GM18870 (cell line): Measurements from ENCODE around the gene MSH3.
"Not testable (repeated sequence)": the region's sequence is repeated elsewhere in the genome, so short reads cannot be mapped to it uniquely, and the experiment has no call there.

Source experiments
- ATAC-seq: cut with Tn5 transposase; IDR thresholded peaks from one replicate; pipeline ENCODE4 v1.9.1; 2021; ENCODE audit warnings: moderate library complexity; ENCODE audit not compliant: unreplicated experiment

The MSH3 gene

DNA sequence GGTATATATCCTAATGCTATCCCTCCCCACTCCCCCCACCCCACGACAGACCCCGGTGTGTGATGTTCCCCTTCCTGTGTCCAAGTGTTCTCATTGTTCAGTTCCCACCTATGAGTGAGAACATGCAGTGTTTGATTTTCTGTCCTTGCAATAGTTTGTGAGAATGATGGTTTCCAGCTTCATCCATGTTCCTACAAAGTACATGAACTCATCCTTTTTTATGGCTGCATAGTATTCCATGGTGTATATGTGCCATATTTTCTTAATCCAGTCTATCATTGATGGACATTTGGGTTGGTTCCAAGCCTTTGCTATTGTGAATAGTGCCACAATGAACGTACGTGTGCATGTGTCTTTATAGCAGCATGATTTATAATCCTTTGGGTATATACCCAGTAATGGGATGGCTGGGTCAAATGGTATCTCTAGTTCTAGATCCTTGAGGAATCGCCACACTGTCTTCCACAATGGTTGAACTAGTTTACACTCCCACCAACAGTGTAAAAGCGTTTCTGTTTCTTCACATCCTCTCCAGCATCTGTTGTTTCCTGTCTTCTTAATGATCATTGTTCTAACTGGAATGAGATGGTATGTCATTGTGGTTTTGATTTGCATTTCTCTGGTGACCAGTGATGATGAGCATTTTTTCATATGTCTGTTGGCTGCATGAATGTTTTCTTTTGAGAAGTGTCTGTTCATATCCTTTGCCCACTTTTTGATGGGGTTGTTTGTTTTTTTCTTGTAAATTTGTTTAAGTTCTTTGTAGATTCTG is 186.8 kb downstream of the MSH3 start:
- not testable (repeated sequence) for ATAC-seq

DNA sequence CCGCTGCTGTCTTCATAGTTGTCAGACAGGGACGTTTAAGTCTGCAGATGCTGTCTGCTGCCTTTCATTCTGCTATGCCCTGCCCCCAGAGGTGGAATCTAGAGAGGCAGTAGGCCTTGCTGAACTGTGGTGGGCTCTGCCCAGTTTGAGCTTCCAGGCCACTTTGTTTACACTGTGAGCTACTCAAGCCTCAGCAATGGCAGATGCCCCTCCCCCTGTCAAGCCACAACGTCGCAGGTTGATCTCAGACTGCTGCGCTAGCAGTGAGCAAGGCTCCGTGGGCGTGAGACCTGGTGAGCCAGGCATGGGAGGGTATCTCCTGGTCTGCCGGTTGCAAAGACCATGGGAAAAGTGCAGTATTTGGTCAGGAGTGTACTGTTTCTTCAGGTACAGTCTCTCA is 192.0 kb downstream of the MSH3 start:
- not testable (repeated sequence) for ATAC-seq

DNA sequence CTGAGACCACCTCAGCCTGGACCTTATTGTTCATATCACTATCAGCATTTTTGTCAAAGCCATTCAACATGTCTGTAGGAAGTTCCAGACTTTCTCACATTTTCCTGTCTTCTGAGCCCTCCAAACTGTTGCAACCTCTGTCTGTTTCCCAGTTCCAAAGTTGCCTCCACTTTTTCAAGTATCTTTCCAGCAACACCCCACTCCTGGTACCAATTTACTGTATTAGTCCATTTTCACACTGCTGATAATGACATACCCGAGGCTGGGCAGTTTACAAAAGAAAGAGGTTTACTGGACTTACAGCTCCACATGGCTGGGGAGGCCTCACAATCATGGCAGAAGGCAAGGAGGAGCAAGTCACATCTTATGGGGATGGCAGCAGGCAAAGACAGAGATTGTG is 195.7 kb downstream of the MSH3 start:
- not testable (repeated sequence) for ATAC-seq

- no peak for ATAC-seq
Measured at GRCh38 chr5:80852331-80853245, 198.1 kb downstream of the MSH3 start.

DNA sequence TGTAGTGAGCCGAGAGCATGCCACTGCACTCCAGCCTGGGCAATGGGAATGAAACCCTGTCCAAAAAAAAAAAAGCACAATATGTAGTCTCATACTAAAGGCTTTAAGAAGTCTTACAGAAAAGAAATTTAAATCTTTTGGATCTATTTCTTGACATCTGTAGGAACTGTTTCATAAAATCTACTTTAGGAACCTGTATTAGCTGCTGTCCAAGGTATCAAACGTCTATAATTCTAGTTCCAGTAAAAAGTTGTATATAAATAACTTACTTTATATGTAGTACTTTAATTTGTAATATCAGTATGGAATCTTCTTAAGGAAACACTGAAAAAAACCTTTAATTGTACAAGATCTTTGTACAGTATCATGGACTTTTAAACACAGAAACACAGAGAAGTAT is 199.0 kb downstream of the MSH3 start:
- no peak for ATAC-seq

DNA sequence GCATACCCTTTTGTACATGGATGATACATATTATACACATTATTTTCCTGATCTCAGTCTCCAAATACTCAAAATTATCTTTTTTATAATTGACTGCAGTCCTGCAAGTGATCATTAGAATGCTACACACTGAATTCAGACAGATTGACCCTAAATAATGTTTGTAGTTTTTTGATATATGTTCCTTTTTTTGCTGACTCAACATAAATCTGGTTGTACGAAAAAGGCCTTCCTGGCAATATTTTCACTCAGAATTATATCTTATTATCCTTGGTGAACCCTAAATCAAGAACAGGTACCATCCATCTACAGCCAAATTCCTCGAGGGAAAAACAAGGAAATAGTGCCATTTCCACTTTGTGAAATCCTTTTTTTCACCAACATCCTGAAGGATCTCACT is 200.1 kb downstream of the MSH3 start:
- ATAC-seq, result no peak

DNA sequence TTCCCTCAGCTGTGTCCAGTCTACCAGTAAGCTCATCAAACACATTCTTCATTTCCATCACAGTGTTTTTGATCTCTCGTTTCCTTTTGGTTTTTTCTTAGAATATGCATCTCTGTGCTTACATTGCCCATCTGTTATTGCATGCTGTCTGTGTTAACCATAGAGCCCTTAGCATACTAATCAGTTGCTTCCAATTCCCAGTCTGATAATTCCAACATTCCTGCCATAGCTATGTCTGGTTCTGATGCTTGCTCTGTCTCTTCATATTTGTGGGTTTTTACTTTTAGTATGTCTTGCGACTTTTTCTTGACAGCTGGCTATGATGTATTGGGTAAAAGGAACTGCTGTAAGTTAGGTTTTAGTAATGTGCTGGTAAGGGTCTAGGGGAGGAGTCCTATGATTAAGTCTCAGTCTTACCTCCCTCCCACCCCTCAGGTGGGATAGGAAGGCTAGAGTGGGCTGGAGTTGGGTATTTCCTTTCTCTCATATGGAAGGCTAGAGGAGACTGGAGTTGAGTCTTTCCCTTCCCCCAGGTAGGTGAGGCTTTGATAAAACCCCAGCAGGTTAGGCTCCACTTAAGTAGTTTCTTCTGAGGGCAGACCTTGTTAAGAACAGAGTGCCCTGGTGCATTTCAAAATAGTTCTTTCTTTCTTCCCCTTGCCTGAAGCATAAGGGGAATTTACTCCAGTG is 206.6 kb downstream of the MSH3 start:
- ATAC-seq, result no peak

GRCh38 chr5:80863708-80864107 is 209.3 kb downstream of the MSH3 start:
- no peak for ATAC-seq

DNA sequence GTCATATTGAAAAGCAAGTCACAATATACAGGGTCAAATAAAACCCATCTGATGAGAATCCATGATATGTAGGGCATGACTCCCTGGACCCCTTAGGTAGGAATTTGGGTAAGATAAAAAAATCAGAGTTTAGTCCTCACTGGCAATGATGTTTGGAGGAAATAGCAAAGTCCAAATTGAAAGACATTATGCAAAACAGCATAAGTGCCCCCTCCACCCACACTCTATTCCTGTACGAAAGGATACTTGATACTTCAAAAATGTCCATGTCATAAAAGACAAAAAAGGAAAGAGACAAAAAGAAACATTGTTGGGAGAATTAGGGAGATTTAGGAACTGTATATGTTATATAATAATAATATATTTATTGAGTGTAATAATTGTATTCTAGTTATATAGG is 209.7 kb downstream of the MSH3 start:
- ATAC-seq, result no peak

DNA sequence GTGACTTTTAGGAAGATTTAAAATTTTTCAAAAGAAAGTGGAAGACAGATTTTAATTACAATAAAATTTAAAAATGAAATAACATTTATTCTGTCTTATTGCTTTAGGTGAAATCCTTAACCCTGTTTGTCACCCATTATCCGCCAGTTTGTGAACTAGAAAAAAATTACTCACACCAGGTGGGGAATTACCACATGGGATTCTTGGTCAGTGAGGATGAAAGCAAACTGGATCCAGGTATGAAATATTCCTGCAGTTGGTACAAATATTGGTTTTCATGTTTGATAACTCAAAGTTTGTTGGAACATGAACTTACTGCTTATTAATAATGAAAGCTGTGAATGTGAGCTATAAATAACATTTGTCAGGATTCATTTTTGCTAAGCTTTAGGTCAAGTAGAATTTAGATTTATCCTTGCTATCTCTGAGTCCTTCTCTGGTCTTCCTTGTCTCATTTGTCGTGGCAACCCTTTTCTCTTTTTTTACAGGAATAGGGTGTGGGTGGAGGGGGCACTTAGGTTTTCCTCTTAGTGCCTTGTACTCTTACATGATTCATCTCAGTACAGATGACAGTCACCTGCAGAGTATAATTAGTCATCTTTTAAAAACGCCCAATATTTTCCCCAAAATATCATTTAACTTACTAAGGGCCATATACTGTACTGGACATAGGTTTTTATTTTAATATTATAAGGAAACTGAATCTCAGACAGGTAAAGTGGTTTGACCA is 210.4 kb downstream of the MSH3 start:
- ATAC-seq, result peak; percentile 72

DNA sequence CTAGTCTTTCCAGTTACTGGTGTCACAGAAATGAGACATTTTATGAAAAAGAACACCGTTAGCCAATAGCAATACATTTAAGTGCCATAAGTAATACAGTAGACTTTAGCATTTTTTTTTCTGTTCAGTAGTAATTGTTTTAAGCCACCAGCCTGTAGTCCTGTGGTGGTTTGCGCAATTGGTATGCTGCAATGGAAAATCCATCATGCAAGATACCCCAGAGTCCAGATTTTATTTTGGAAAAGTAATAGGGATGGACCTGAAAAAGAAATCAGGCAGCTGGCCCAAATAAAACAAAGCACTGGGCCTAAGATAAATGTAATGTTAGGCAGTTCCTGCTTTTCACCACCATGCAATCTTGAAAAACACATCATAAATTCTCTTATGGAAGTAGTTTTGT is 211.1 kb downstream of the MSH3 start:
- no peak for ATAC-seq

GRCh38 chr5:80866371-80866770 is 211.9 kb downstream of the MSH3 start:
- no peak for ATAC-seq

- ATAC-seq, result no peak
Measured at GRCh38 chr5:80867233-80867632, 212.8 kb downstream of the MSH3 start.

DNA sequence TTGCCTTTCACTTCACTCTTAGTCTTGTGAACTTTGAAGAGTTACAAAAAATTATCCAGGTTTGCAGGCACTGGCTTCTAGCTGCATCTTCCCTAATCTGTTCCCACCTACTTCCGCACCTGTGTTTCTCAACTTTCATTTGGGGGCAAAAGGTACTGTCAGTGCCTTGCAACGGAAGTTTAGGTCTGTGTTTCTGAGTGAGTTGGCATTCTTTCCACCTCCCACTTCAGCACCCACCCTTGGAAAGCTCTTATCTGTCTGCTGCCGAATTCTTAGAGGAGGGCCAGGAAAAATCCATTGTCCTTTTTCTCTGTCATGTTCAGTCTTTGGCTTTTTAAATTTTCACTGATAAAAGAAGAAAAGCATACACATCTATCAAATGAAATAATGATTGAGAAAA is 216.0 kb downstream of the MSH3 start:
- no peak for ATAC-seq

DNA sequence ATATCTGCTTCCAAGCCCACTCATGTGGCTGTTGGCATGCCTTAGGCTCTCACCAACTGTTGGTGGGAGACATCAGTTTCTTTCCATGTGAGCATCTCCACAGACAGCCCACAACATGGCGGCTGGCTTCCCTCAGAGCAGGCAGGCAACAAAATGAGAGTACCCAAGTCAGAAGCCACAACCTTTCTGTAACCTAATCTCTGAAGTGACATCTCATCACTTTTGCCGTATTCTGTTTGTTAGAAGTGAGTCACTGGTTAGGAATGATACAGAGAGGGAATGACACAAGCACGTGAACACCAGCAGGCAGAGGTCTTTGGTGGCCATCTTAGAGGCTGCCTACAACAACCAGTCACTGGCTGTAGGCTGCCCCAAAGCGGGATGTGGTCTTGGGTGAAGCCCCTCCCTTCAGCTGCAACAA is 217.1 kb downstream of the MSH3 start:
- no peak for ATAC-seq

- no peak for ATAC-seq
Measured at GRCh38 chr5:80874162-80874561, 219.7 kb downstream of the MSH3 start.

DNA sequence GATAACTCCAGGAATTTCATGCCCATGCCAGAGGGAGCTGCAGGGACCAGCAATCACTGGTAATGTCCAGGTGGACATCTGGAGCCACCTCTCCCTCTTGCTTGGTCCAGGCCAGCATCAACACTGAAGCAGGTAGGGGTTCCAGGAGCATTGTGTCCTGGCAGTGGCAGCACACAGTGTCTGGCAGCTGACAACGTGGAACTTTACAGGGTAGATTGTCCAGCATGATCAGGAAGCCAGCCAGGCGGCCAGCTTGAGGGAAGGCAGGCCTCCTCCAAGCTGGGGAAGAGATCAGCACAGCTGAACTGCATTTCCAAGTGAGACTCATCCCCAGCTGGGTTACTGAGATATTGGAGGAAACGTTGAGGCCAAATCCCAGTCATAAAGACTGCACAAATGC is 223.1 kb downstream of the MSH3 start:
- ATAC-seq, result no peak

- ATAC-seq, result no peak
Measured at GRCh38 chr5:80881726-80882125, 227.3 kb downstream of the MSH3 start.

GRCh38 chr5:80883390-80883789 is 228.9 kb downstream of the MSH3 start:
- ATAC-seq, result not testable (repeated sequence)

GRCh38 chr5:80884086-80884813 is 229.8 kb downstream of the MSH3 start:
- ATAC-seq, result no peak
